Hematopoietic multipotent progenitor cell treated with erythropoietin and hydrocortisone succinate and interleukin-3 and kit ligand, for 4 days (in vitro differentiated cells): ENCODE data around the gene RET.
"Not testable (repeated sequence)": the region's sequence is repeated elsewhere in the genome, so short reads cannot be mapped to it uniquely, and the experiment has no call there.

Experiments used
- DNase-seq: peaks from one replicate; pipeline ENCODE4 v3.0.0-alpha.2; 2015

The RET gene

GRCh38 chr10:43138021-43138756 lies 61.3 kb downstream of the RET start, which contains the start of gene CSGALNACT2:
Gene CSGALNACT2 (plus strand): TSS chr10:43138445. CDS start chr10:43155150, 16,705 bp downstream.
- DNase-seq = peak; percentile 93

- peak; percentile 78 for DNase-seq
These were observed 61.9 kb downstream of the RET start for GRCh38 chr10:43138757-43139241.

DNA sequence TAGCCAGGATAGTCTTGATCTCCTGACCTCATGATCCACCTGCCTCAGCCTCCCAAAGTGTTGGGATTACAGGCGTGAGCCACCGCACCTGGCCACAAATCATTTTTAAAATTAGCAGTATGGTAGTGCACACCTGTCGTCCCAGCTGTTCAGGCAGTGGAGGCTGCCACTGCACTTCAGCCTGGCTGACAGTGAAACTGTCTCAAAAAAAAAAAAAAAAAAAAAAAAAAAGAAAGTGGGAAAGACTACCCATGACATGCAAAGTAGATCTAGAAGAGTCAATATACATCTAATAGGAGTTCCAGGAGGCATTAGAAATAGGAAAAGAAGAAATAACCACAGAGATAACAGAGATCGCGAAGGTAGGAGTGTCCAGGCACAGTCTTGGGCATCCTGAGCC lies 64.6 kb downstream of the RET start:
- no peak for DNase-seq

DNA sequence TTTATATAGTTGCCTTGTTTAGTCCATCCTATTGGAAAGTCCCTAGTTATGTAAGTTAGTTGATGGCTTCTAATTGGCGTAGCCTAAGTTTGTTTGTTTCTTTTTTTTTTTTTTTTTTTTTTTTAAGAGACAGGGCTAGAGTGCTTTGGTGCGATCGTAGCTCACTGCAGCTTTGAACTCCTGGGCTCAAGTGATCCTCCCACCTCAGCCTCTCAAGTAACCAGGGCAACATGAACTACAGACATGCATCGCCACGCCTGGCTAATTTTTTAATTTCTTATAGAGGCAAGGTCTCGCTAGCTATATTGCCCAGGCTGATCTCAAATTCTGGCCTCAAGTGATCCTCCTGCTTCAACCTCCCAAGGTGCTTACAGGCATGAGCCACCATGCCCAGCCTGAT lies 68.4 kb downstream of the RET start:
- no peak for DNase-seq

DNA sequence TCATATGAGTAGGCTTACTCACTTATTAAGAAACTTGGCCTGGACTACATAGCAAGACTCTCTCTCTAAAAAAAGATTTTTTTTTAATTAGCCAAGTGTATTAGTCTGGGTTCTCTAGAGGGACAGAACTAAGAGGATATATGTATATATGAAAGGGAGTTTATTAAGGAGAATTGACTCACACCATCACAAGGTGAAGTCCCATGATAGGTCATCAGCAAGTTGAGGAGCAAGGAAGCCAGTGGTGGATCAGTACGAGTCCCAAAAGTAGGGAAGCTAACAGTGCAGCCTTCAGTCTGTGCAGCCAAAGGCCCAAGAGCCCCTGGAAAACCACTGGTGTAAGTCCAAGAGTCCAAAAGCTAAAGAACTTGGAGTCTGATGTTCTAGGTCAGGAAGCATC lies 69.1 kb downstream of the RET start:
- not testable (repeated sequence) for DNase-seq

DNA sequence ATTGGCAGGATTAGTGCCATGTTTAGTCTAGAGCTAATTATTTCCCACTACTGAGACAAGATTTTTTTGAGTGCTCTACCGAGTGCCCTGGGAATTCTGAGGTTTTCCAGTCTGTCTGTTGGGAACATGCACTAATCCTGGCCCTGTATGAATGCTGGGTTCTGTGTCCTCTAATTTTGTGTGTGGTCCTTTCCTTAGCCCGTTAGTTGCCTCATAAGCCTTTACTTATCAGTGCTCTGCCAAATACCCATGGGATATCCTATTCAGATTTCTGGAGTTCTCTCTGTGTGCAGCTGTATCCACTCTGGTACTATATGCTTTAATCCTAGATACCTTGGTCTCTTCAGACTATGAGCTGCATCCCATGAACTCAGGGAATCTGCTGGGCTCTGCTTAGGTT lies 74.5 kb downstream of the RET start:
- no peak for DNase-seq

GRCh38 chr10:43153901-43154300 lies 77.0 kb downstream of the RET start:
- no peak for DNase-seq

DNA sequence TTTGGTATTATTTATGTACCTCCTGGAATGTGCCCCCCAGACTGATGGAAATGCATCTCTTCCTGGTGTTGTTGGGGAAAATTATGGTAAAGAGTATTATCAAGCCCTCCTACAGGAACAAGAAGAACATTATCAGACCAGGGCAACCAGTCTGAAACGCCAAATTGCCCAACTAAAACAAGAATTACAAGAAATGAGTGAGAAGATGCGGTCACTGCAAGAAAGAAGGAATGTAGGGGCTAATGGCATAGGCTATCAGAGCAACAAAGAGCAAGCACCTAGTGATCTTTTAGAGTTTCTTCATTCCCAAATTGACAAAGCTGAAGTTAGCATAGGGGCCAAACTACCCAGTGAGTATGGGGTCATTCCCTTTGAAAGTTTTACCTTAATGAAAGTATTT lies 78.4 kb downstream of the RET start:
- no peak for DNase-seq

GRCh38 chr10:43155741-43156140 lies 78.9 kb downstream of the RET start:
- DNase-seq = no peak

DNA sequence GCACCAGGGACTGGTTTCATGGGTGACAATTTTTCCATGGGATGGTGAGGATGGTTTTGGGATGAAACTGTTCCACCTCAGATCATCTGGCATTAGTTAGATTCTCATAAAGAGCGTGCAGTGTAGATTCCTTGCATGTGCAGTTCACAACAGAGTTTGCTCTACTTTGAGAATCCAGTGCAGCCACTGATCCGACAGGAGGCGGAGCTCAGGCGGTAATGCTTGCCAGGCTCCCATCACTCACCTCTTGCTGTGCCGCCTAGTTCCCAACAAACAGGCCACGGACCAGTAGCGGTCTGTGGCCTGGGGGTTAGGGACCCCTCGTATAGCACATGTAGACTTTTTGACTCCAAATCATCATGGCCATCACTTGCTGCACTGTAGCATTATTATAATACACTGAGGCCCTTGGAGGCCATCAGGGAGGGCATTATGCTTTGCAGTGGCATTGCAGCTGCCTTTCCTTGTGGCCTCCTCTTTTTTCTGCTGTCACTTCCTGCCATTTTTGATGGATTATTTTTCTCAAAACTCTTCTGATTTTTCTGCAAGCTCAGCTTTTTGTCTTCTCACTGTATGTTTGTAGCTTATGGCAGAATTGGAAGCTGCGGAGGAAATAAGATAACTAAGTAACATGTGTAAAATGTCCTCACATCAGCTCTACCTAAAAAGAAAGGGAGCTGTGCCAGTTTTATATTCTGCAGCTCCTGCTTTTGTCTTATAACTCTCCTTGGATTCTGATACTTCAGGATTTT lies 79.9 kb downstream of the RET start:
- no peak for DNase-seq

- no peak for DNase-seq
These were observed 81.8 kb downstream of the RET start for GRCh38 chr10:43158636-43159035.

GRCh38 chr10:43160046-43160920 lies 83.4 kb downstream of the RET start:
- DNase-seq = peak; percentile 67

- DNase-seq = no peak
These were observed 84.0 kb downstream of the RET start for GRCh38 chr10:43160921-43161255.

DNA sequence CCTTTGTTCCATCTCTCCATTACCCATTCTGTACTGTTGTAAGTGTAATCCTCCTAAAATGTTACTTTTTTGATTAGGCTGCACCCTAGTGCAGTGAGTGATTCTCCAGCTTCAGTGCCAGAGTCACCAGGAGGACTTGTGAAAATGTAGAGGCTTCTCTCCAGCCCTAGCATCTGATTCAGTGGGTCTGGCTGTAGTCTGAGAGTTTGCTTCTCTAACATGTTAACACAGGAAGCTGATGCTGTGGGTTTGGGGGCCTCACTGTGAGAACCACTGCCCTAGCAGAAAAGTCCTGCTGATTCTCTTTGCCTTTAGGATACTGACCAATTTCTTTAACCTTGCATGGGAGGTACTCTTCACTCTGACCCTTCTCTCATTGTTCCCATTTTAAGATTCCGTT lies 85.7 kb downstream of the RET start:
- DNase-seq = no peak

DNA sequence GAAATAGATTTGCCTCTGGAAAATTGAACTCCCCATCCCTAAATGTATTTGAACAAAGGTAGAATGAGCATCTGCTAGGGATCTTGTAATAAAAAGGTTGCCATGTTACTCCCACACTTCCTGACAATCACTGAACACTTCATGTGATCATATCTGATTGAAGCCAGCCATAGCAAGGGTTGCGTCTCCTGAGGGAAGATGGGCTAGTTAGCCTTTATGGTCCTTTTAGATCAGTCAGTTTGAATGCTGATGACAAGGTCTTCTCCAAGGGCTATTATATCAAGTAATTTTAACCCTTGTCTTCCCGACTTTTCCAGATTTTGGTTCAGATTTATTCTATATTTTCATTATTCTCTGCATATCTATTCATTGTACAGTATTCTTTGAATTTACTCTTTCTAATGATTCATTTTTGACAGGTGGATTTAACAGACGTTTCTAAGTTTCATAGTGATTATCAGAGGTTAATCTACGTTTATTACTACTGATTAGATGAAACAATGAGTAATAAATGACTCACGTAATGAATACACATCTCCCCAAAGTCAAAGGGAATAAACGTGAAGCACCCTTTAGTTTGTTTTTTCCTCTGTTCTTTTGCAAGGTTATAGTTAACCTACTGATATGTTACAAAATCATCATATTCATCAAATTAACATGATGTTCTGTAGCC lies 89.5 kb downstream of the RET start:
- no peak for DNase-seq

DNA sequence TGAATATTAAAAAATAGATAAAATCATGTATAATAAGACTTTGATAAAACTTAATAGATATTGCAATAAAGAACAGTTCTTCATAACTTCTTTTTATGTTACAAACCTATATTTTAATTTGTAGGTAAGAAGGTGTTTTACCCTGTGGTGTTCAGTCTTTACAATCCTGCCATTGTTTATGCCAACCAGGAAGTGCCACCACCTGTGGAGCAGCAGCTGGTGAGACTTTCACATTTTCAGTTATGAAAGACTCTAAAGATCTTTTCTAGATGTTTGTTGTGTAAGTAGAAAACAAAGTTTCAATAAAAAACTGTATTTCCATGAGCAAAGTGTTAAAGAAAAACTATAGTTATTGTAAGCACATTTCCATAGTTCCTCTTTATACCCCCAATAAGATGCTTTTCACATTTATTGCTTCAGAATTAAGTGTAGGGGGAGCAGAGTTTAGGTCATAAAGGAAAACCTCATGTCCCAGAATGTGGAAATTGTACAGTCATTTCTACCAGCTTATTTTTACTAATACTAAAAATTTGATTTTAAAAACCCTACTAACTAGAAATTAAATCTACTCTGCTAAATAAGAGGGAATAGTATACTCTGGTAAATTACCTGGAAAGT lies 90.1 kb downstream of the RET start:
- peak; percentile 14 for DNase-seq

GRCh38 chr10:43167498-43167889 lies 90.6 kb downstream of the RET start:
- peak; percentile 20 for DNase-seq

DNA sequence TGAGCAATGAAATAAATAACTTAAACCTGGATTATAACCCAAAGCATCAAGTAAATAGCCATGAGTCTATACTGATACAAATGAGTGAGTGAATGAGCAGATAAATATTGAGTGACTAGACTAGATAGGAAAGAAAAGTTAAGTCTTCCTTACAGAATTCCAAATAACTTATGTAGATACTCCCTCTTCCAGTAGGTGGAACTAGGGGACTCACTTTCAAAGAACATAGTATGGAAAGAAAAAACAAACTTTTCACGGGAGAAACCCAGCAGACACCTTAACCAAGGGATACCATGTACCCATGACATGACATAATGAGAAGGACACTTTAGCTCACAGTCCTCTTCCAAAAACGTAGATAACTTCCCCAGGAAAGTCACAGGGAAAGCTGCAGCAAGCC lies 93.6 kb downstream of the RET start:
- DNase-seq = no peak

GRCh38 chr10:43172645-43173044 lies 95.8 kb downstream of the RET start:
- peak; percentile 13 for DNase-seq

DNA sequence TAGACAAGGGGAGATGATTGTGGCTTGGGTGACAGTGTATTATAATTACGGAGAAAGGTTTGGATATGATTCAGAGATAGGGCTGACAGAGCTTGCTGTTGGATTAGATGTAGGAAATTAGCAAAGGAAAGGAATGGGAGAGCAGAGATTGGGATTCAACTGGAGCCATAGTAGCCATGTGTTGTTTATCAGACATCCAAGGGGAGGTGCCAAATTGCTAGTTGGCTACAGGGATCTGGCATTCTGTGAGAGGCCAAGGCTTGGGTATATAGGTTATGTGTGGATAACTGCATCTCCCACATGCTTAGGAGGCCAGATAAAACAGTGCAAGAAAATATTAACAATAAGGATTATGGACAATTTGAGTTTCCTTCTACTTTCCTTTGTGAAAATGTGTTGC lies 96.3 kb downstream of the RET start:
- DNase-seq = no peak

- DNase-seq = peak; percentile 44
These were observed 98.1 kb downstream of the RET start for GRCh38 chr10:43174969-43175368.

DNA sequence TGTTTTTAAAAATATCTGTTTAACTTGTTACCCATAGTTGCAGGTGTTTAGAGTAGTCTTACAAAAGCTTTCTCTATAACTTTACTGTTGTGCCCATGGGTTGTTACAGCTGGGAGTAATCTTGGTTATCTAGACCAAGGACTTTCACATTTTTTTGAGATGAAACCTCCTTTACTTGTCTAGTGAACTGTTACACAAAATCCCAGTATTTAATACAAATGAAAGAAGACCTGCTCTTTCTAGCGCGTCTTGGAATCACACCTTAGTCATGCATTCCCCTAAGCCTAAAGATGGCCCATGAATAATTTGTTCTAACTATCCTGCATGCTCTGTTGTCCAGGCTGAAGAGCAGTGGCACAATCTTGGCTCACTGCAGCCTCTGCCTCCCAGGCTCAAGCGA lies 99.4 kb downstream of the RET start:
- no peak for DNase-seq
